HuH-7 (cell line): ENCODE measurements around the gene RPS6KA5.
"Not testable (repeated sequence)": the region's sequence is repeated elsewhere in the genome, so short reads cannot be mapped to it uniquely, and the experiment has no call there.

Source experiments
- DNase-seq: peaks from one replicate; pipeline ENCODE4 v3.0.0; 2011; ENCODE audit warnings: low spot score

RPS6KA5 gene

DNA sequence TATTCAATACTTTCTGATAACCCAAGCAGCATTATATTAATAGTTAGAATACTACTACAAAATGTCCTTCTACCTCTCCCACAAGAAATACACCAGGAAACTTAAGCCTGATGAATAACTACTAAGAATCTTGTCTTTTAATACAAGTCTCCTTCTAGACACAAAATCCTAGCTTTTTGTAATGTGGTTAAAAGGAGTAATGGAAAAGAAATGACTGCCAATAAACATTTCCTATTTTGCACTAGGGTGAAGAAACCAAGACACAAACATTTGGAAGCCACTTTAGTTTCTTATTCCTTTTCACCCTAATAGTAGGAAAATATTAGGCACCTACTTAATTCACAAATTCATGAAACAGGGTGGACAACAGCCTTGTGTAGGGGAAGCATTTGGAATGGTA, 192.9 kb downstream of the RPS6KA5 start:
- no peak for DNase-seq

DNA sequence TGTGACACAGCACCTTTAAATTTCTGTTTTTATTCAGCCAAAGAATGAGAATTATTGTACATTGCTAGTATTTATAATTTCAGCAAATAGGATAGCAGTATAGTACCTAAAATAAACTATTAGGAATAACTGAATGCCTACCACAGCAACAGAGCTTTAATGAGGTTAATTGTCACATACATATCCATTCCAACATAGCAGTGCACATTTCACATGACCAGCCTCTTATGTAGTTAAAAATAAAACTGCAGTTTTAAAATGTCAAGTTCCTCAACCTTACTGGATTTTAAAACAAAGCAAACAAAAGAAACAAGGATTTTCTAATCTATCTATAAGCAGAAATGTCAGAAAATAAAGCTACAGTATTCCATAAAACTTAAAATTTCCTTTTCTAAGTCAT, 193.6 kb downstream of the RPS6KA5 start:
- DNase-seq = no peak

DNA sequence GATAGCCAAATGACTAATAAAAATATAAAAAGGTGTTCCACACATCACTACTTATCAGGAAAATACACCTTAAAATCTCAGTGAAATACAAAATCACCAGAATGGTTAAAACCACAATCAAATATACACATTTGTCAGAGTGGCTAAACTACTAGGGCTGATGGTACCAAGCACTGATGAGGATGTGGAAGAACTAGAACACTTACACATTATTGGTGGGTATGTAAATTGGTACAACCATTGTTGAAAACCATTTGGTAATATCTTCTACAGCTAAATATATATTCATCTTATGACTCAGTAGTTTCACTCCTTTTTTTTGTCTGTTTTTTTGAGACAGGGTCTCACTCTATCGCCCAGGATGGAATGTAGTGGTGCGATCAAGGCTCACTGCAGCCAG, 195.7 kb downstream of the RPS6KA5 start:
- no peak for DNase-seq

DNA sequence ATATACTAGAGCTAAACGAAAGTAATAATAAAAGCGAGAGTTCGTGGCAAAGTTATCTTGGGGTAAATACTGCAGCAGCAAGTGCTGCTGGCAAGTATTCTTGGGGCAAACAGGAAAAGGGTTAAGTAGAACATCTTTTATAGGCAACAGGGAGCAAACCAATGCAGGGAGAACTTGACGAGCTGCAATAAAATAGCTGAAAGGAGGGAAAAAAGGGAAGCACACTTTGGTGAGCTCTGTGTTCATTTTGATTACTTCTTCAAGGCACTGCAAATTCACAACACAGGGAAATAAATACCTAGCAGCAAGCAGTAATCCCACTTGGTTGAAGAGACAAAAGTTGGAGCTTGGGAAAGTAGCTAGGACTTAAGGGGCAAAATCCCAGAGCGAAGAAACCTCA, 201.9 kb downstream of the RPS6KA5 start:
- no peak for DNase-seq

- DNase-seq = no peak
These were observed 202.6 kb downstream of the RPS6KA5 start for GRCh38 chr14:90857866-90858265.

DNA sequence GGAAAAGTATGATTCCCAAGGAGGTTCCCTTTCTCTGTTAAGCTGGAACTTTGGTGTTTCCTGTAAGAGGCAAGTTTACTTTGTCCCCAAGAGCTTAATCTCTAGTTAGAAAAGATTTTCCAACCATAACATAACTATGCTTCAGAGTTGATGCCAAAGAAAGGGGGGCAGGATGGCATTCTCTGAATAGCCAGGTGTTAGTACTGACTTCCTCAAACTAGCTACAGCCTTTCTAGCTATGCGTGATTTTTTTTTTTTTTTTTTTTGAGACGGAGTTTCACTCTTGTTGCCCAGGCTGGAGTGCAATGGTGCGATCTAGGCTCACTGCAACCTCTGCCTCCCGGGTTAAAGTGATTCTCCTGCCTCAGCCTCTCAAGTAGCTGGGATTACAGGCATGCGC, 204.3 kb downstream of the RPS6KA5 start:
- not testable (repeated sequence) for DNase-seq

DNA sequence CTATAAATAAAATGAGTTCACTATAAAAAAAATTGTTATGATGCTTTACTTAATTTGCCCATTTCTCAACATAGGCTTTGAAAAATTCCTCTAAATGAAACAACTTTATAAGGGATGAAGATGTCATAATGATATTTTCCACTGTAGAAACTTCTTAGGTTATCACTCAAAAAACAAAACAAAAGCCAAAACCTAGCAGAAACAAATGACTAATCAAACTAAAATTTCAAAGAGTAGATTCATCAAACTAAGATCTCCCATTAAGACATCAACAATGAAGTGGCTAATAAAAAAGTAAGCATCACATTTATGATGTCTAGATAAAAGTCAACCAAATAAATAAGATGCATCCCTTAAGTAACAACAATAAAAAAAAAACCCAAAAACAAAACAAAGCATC, 207.3 kb downstream of the RPS6KA5 start:
- DNase-seq = no peak

DNA sequence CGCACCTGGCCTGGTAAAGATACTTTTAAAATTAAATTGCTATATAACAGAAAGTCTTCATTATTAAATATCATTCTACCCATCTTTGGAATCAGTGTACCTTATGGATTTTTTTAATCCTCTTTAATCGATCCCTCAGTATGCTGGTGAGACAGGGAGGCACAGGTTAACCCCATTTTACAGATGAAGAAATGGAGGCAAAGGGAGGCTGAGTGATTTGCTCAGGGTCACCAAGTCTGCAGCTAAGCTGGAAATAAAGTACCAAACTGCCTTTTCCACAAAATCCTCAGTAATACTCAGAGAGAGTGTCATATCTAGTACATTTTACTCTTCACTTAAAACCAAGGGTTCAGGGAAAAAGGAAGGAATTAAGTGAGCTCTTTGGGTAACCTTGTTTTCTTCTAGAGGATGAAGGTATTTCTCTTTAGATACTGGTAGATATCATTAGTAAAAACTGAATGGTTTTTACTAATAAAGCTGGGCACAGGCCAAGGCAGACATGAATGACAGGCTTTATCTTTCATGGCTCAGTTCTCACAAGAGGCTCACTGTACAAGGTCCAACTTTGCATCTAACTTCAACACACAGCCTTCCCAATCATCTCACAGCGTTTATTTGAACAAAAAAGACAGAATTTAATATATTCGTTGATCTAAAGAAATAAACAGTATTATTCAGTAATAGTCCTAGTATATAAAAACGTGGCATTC, 209.0 kb downstream of the RPS6KA5 start:
- DNase-seq = no peak

GRCh38 chr14:90850487-90850886, 210.0 kb downstream of the RPS6KA5 start:
- DNase-seq = no peak

DNA sequence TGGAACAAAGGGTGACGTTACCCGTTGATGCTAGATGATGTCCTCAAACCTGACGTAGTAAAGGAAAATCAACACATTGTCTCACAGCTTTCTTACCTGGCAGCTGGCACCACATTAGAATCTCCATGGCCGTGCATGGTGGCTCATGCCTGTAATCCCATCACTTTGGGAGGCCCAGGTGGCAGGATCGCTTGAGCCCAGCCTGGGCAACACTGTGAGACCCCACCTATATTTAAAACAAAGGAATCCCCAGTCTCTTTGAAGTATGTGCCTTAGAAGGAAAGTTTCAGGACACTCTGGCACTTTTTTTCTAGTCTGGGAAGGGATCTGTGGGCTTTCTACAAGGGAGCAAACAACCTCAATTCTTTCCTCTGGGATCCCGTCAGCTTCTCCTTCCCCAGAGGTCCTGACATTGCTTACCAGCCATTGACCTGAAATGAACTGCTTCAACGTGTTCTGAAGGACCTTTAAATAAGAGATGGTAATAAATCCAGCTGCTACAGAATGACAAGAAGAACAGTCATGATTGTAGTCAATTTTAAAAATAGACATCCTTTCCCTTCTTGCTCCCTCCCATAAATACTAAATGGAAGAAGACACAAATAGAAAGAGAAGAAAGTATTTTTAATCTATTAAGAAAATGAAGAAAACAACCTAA, 210.5 kb downstream of the RPS6KA5 start:
- no peak for DNase-seq

DNA sequence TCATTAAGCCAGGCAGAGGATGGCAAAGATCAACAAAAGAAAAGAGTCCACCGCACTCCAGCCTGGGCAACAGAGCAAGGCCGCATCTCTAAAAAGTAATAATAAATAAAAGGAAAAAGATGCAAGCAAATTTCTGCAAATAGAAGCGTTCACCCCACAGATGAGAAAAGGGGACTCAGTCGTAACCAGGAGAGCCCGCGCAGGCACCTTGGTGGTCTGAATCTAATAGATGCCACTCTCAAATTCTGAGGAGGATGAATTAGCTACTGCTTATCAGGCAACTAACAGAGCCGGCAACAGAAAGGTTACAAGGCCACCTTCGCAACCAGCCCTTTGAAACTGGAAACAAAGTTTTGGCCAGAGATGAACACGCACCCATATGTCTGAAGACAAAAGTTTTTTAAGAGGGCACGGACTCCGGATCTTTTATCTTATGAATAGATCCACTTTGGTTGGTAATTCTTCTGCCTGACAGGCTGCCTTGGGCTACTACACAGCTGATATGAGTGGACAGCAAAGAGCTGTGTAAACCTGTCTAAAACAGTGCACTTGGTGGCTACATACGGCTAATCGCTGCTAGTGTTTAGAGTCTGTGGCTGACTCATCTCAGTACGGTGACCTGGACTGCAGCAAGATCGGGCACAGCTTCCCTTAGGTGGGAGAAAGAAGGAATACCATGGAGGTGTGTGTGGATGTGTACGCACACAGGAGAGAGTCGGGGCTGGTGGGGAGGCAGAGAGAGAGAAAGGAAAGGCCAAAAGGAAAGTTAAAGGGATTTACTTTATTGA, 211.3 kb downstream of the RPS6KA5 start:
- no peak for DNase-seq

- no peak for DNase-seq
These were observed 213.9 kb downstream of the RPS6KA5 start for GRCh38 chr14:90846511-90846910.

DNA sequence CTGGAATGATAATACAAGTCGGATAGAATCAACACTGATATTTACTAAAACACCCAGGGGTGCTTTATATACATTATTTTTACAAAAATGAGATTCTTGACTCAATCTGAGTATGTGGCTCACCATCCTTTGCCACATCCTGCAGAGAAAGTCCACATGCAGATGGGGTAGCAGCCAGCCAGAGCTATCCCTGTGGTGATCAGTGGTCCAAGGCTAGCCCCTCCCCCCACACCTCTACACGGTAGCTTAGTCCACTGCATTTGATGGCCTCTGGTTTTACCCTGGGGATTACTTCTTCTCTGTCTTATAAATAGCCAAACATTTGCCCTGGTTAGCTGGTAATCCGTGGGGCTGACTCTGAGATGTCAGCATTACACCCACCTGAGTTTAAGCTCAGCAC, 216.1 kb downstream of the RPS6KA5 start:
- DNase-seq = no peak

GRCh38 chr14:90842726-90843125, 217.7 kb downstream of the RPS6KA5 start:
- DNase-seq = no peak

DNA sequence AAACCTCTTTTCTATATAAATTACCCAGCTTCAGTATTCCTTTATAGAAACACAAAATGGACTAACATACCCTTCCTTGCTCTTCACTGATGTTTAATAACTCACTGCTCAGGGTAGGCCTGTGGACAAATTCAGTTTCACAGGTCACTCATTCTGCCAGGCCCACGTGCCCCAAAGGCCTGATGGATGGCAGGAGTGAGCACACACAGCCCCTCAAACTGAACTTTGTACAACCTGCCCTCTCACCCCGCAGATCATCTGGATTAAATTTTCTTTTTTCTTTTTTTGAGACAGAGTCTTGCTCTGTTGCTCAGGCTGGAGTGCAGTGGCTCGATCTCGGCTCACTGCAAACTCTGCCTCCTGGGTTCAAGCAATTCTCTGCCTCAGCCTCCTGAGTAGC, 219.8 kb downstream of the RPS6KA5 start:
- not testable (repeated sequence) for DNase-seq

- no peak for DNase-seq
These were observed 220.6 kb downstream of the RPS6KA5 start for GRCh38 chr14:90839889-90840266.

GRCh38 chr14:90839024-90839888, 221.2 kb downstream of the RPS6KA5 start:
- no peak for DNase-seq

DNA sequence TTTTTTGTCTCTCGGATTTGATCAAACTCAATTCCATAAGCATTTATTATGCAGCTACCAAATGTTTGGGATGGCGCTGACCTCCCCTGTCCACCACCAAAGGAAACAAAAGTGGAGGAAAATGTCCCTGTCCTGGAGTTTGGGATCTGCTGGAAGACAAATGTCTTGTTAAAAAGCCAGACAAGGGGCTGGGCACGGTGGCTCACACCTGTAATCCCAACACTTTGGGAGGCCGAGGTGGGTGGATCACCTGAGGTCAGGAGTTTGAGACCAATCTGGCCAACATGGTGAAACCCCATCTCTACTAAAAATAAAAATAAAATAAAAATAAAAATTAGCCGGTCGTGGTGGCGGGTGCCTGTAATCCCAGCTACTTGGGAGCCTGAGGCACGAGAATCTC, 221.9 kb downstream of the RPS6KA5 start:
- not testable (repeated sequence) for DNase-seq

GRCh38 chr14:90837355-90837754, 223.1 kb downstream of the RPS6KA5 start:
- DNase-seq = no peak

DNA sequence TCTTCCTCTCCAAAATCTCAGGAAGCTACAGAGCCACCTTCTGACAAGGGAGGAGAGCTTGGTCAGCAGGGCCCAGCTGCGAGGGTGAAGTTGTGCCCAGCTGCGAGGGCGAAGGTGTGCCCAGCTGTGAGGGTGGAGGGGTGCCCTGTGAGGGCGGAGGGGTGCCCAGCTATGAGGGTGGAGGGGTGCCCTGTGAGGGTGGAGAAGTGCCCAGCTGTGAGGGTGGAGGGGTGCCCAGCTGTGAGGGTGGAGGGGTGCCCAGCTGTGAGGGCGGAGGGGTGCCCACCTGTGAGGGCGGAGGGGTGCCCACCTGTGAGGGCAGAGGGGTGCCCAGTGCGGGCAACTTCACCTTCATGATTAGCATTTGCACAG, 223.8 kb downstream of the RPS6KA5 start:
- no peak for DNase-seq

DNA sequence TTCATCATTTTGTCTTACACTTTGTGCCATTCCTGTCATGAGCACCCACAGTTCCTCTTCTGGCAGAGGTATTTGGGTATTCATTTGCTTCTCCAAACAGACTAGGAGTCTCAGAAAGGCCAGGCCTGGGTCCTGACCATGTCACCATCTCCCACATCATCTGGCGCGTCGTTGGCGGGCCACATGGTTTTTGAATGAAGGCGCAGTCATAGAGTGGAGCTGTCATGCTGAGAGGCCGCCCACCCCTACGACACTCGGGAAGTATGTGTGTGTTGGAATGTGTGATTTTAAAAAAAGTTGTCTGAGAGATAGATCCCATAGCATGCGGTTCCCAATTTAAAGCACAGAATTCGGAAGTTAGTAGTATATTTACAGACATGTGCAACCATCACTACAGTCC, 228.6 kb downstream of the RPS6KA5 start:
- no peak for DNase-seq
